Activated T-cell treated with anti-CD3 and anti-CD28 coated beads, Interleukin-2, amount 50 U/mL, for 24 hours (primary cell): Measurements from ENCODE around the gene MYO7B.

Source experiments
- DNase-seq: peaks from one replicate; pipeline ENCODE4 v3.0.0-alpha.2; 2020
- H3K27ac Mint-ChIP-seq: 2 replicates; pipeline ENCODE4 v1.8.0; 2020; ENCODE audit warnings: mild to moderate bottlenecking, mixed read lengths
- H3K27me3 Mint-ChIP-seq: 2 replicates; pipeline ENCODE4 v1.8.0; 2020; ENCODE audit warnings: mixed read lengths
- H3K36me3 Mint-ChIP-seq: 2 replicates; pipeline ENCODE4 v1.8.0; 2020; ENCODE audit warnings: low read depth, mixed read lengths
- H3K4me1 Mint-ChIP-seq: 2 replicates; pipeline ENCODE4 v1.8.0; 2020; ENCODE audit warnings: low read depth, mixed read lengths
- H3K4me3 Mint-ChIP-seq: 2 replicates; pipeline ENCODE4 v1.8.0; 2020; ENCODE audit warnings: mild to moderate bottlenecking, moderate library complexity, mixed read lengths
- H3K9me3 Mint-ChIP-seq: 2 replicates; pipeline ENCODE4 v1.8.0; 2020; ENCODE audit warnings: mixed read lengths

The MYO7B gene

GRCh38 chr2:127655209-127656073 lies 120.0 kb downstream of the MYO7B start:
- Mint-ChIP-seq H3K36me3 (no peaks in the 10 kb centered on the region), H3K4me1 (no peaks in the 10 kb centered on the region), H3K9me3 (no peaks in the 10 kb centered on the region), H3K4me3 (no peak overlapping the region), H3K27me3 (peaks cover 15% of the 10 kb centered on the region), H3K27ac (no peak overlapping the region)
- DNase-seq = no peak

DNA sequence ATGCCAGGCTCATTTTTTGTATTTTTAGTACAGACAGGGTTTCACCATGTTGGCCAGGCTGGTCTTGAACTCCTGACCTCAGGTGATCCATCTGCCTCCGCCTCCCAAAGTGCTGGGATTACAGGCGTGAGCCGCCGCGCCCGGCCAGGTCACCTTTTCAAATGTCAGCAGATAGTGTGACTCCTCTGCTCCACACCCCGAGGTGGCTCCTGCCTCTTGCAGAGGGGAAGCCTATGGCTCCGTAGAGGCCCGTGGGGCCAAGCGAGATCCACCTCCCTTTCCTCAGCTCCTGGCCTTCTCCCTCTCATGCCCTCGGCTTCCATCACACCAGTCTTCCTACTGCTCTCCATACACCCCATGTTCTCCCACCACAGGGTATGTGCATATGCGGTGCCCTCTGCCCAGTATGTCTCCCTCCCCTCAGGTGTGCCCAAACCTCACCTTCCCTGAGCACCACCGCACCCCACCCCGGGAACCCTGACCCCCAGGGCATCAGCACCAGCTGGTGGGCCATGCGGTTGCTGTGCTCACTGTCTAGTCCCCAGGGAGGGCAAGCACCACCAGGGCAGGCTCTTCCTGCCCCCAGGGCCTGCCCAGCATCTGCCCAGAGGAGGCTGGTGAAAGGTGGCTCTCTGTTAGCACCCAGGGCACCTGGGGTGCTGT lies 121.2 kb downstream of the MYO7B start:
- no peaks in the 10 kb centered on the region for H3K4me1 Mint-ChIP-seq
- H3K9me3 Mint-ChIP-seq = no peaks in the 10 kb centered on the region
- H3K4me3 Mint-ChIP-seq = no peak overlapping the region
- no peak for DNase-seq
- H3K27ac Mint-ChIP-seq = no peak overlapping the region
- H3K27me3 Mint-ChIP-seq = peaks cover 26% of the 10 kb centered on the region
- H3K36me3 Mint-ChIP-seq = no peaks in the 10 kb centered on the region

DNA sequence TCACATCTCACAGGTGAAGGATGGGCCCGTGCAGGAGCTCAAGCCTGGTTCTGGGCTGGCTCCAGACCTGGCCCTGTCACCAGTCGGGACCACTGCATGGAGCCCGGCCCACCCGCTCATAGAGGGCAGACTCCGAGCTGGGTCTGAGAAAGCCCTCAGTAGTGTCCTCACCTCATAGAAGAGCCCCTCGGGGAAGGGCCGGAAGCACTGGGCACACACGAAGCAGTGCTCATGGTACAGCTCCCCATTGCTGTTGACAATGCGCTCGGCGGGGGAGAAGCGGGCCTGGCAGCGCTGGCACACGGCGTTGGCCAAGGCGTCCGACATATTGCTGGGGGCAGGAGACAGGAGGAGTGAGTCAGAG lies 121.7 kb downstream of the MYO7B start:
- no peak overlapping the region for H3K27ac Mint-ChIP-seq
- no peak for DNase-seq

GRCh38 chr2:127658146-127658545 lies 122.7 kb downstream of the MYO7B start:
- Mint-ChIP-seq H3K36me3 (no peaks in the 10 kb centered on the region), H3K27me3 (peaks cover 37% of the 10 kb centered on the region), H3K27ac (no peak overlapping the region), H3K4me1 (no peaks in the 10 kb centered on the region), H3K4me3 (no peak overlapping the region), H3K9me3 (no peaks in the 10 kb centered on the region)
- DNase-seq = no peak

More for the DNA sequence above, 121.7 kb downstream of the MYO7B start:
- Mint-ChIP-seq H3K27me3 (peaks cover 30% of the 10 kb centered on the region), H3K36me3 (no peaks in the 10 kb centered on the region), H3K4me3 (no peak overlapping the region), H3K4me1 (no peaks in the 10 kb centered on the region), H3K9me3 (no peaks in the 10 kb centered on the region)

DNA sequence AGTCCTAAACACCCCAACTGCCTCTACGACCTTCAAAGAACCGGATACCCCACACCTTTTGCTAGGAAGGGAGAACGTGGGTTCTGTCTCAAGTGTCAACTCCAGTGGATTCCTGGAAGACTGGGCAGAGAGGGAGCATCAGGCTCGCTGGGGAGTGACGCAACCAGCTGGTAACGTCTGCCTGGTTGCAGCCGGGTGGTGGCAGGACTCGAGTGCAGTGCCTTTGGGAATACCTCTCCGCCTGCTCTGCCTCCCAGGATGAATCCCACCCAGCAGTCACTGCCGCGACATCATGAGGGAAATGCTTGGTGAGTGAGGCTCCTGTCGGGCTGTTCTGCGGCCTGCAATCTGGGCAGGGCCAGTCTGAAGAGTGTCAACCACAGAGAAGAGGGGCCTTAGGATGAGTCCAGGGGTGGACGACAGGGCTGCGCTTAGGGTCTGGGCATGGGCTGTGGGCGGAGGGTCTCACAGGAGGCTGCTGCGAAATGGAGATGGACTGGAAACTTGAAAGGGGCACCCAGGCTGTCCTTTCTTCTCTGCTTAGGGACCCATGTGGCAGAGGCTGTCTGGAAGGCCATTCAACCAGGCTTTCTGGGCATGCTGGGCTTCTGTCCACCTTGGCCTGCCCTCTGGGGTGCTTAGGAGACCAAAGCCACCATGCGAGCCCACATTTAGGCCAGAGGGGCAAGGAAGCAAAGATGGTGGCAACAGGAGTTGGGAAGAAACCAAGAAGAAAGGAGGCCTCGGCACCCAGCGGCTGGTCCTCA lies 123.3 kb downstream of the MYO7B start:
- no peak for DNase-seq
- Mint-ChIP-seq H3K9me3 (no peaks in the 10 kb centered on the region), H3K27ac (no peak overlapping the region), H3K36me3 (no peaks in the 10 kb centered on the region), H3K4me3 (no peak overlapping the region), H3K27me3 (peaks cover 44% of the 10 kb centered on the region), H3K4me1 (peaks cover 2% of the 10 kb centered on the region)

- H3K9me3 Mint-ChIP-seq = no peaks in the 10 kb centered on the region
- H3K4me3 Mint-ChIP-seq = no peak overlapping the region
- H3K27me3 Mint-ChIP-seq = peaks cover 49% of the 10 kb centered on the region
- no peak overlapping the region for H3K27ac Mint-ChIP-seq
- H3K4me1 Mint-ChIP-seq = peaks cover 3% of the 10 kb centered on the region
- no peak for DNase-seq
- H3K36me3 Mint-ChIP-seq = no peaks in the 10 kb centered on the region
These were observed 124.2 kb downstream of the MYO7B start for GRCh38 chr2:127659408-127660290.

DNA sequence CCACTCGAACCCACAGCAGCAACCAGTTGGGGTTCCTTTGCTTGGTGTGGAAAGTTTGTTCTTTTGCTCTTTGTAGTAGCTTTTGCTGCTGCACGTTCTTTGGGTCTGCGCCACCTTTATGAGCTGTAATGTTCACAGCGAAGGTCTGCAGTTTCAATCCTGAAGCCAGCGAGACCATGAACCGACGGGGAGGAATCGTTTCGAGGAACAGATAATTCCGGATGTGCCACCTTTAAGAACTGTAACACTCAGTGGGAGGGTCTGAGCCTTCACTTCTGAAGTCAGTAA lies 124.8 kb downstream of the MYO7B start:
- peaks cover 3% of the 10 kb centered on the region for H3K4me1 Mint-ChIP-seq
- H3K27me3 Mint-ChIP-seq = peaks cover 54% of the 10 kb centered on the region
- H3K27ac Mint-ChIP-seq = no peak overlapping the region

DNA sequence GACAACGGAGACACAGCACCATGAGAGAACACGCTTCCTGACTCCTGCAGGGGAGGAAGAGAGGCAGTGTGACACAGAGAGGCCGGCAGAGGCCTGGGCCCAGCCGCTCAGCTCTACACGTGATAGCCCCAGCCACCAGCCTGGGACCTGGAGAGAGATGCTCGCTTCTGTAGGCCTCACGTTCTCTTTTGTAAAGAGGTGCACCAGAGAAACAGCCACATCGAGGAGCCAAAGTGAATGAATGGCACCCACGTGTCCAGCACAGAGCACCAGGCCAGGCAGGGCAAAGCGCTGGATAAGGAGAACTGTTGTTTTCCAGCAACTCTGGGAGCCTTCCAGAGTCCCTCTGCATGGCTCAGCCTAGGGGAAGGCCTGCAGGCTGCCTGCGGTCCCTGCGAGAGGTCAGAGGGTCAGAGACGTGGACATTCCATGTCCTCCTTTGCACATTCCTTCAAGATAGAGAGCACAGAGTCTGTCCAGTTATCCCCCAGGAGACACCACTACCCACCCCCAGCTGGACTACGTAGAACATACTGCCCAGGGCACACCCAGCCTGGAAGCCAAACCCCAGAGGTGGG lies 125.7 kb downstream of the MYO7B start:
- no peaks in the 10 kb centered on the region for H3K9me3 Mint-ChIP-seq
- no peak overlapping the region for H3K4me3 Mint-ChIP-seq
- H3K27ac Mint-ChIP-seq = no peak overlapping the region
- peaks cover 3% of the 10 kb centered on the region for H3K4me1 Mint-ChIP-seq
- H3K27me3 Mint-ChIP-seq = peaks cover 64% of the 10 kb centered on the region
- DNase-seq = no peak
- no peaks in the 10 kb centered on the region for H3K36me3 Mint-ChIP-seq

More for the DNA sequence above, 124.8 kb downstream of the MYO7B start:
- Mint-ChIP-seq H3K9me3 (no peaks in the 10 kb centered on the region), H3K36me3 (no peaks in the 10 kb centered on the region), H3K4me3 (no peak overlapping the region)
- DNase-seq = no peak

GRCh38 chr2:127661949-127662510 lies 126.5 kb downstream of the MYO7B start:
- Mint-ChIP-seq H3K4me1 (peaks cover 3% of the 10 kb centered on the region), H3K9me3 (no peaks in the 10 kb centered on the region), H3K36me3 (no peaks in the 10 kb centered on the region), H3K4me3 (no peak overlapping the region), H3K27me3 (peaks cover 72% of the 10 kb centered on the region), H3K27ac (no peak overlapping the region)
- no peak for DNase-seq

DNA sequence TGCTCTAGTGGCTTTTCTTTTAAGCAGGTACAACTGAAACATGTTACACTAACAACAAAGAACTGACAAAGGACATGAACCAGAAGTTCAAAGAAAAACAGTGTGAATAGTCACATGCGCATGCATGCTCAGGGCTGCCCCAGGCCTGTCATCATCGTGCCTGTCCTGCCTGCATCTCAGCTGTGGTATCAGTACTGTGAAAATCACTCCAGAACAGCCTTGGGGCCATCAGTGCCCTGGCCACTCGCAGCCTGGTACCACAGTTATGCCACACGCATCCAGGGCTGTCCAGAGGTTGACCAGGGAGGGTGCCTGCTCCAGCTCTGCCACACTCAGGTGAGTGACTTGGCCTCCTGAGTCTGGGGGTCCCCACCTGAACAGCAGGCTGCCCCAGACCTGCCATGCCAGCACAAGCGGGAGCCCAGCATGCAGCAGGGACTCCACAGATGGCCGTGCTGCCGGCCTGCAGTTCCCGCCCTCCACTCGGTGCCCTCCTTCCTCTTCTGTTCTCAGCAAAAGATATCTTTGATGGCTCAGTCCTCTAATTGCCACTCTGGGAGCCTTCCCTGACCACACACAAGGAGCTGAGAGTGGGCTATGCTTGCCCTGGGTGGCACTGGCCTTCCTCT lies 127.6 kb downstream of the MYO7B start:
- no peaks in the 10 kb centered on the region for H3K36me3 Mint-ChIP-seq
- H3K4me3 Mint-ChIP-seq = no peak overlapping the region
- H3K9me3 Mint-ChIP-seq = no peaks in the 10 kb centered on the region
- peaks cover 74% of the 10 kb centered on the region for H3K27me3 Mint-ChIP-seq
- peak; percentile 24 for DNase-seq
- peaks cover 3% of the 10 kb centered on the region for H3K4me1 Mint-ChIP-seq
- H3K27ac Mint-ChIP-seq = no peak overlapping the region

DNA sequence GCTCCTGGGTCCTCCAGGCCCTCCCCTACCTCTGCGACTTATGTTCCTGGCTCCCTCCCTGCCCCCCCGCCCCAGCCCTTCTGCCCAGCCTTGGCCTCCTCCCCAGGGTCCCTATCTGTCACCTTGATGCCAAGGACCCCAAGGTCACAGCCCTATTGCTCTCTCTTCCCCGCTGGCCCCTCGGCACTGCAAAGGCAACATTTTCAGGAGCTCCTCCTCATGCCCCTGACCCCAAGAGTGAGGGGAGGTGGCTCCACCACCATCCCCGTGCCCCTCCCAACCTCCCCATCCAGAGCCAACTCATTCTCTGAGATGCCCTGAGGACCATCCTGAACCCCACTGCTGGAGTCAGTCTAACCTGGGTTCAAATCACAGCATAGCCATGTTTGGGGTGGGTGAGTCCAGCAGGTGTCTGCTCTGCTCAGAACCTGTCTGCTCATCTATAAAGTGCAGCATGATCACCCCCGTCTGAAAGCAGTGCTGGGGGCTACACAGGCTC lies 128.1 kb downstream of the MYO7B start:
- H3K4me3 Mint-ChIP-seq = no peak overlapping the region
- peaks cover 3% of the 10 kb centered on the region for H3K4me1 Mint-ChIP-seq
- peak; percentile 17 for DNase-seq
- H3K27me3 Mint-ChIP-seq = peaks cover 74% of the 10 kb centered on the region
- H3K9me3 Mint-ChIP-seq = no peaks in the 10 kb centered on the region
- no peaks in the 10 kb centered on the region for H3K36me3 Mint-ChIP-seq
- H3K27ac Mint-ChIP-seq = no peak overlapping the region

DNA sequence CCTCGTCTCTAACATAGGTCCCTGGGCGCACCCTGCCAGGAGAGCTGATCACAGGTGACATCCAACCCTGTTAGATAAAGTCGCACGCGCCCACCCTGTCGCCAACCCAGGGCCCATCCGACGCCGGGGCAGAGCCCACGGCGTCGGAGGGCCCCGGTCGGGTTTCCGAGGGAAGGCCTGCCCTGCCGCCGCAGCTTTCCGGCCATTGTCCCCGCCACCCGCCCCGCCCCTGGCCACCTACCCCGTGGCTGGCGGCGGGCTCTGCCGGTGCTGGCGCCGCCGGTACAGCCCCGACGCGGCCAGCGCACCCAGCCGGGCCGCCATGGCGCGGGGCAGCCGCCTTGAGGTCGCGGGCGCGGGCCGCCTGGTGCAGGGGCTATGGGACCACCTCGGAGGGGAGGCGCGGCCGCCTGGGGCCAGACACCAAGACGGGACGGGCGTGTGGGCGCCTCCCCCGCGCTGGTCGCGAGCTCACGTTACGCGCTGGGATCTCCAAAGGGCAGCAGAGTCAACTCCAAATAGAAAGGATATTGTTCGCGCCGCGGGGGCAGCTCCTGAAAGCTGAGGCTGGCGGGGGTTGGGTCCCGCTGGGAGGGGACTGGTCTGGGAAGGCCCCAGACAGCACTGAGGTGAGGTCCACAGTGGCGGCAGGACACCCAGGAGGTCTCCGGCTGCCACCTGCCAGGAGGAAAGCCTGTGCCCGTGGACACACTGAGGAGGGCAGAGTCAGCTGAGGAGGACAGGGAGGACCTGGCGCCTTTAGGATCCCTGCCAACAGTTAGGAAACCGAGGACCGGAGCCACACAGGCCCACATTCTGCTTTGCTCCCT lies 128.8 kb downstream of the MYO7B start:
- Mint-ChIP-seq H3K4me3 (no peak overlapping the region), H3K27ac (no peak overlapping the region), H3K4me1 (peaks cover 3% of the 10 kb centered on the region), H3K27me3 (peaks cover 75% of the 10 kb centered on the region), H3K9me3 (no peaks in the 10 kb centered on the region), H3K36me3 (no peaks in the 10 kb centered on the region)
- DNase-seq = peak; percentile 16

- peaks cover 3% of the 10 kb centered on the region for H3K4me1 Mint-ChIP-seq
- peaks cover 77% of the 10 kb centered on the region for H3K27me3 Mint-ChIP-seq
- peak; percentile 21 for DNase-seq
- no peaks in the 10 kb centered on the region for H3K9me3 Mint-ChIP-seq
- no peak overlapping the region for H3K27ac Mint-ChIP-seq
- no peaks in the 10 kb centered on the region for H3K36me3 Mint-ChIP-seq
- no peak overlapping the region for H3K4me3 Mint-ChIP-seq
These were observed 129.4 kb downstream of the MYO7B start for GRCh38 chr2:127664895-127665225.
